Neuronal stem cell (in vitro differentiated cells): ENCODE measurements around the gene APOB.

Source experiments
- DNase-seq: peaks from one replicate; pipeline ENCODE4 v3.0.0-alpha.2; 2013; ENCODE audit warnings: low spot score
- H2AFZ ChIP-seq: one replicate; pipeline ENCODE4 v1.6.1; 2013; ENCODE audit warnings: mild to moderate bottlenecking, low read length, inconsistent platforms
- H2AK5ac ChIP-seq: 2 replicates; pipeline ENCODE4 v1.6.1; 2013; ENCODE audit warnings: low read depth, mild to moderate bottlenecking, inconsistent platforms, low read length, moderate library complexity, mixed read lengths
- H2BK120ac ChIP-seq: 2 replicates; pipeline ENCODE4 v1.6.1; 2013; ENCODE audit warnings: low read depth, mild to moderate bottlenecking, inconsistent platforms, low read length, moderate library complexity, mixed read lengths
- H2BK12ac ChIP-seq: one replicate; pipeline ENCODE4 v1.6.1; 2013; ENCODE audit warnings: low read length, inconsistent platforms
- H2BK15ac ChIP-seq: 2 replicates; pipeline ENCODE4 v1.6.1; 2013; ENCODE audit warnings: mild to moderate bottlenecking, low read length, inconsistent platforms, mixed read lengths
- H2BK5ac ChIP-seq: one replicate; pipeline ENCODE4 v1.6.1; 2013; ENCODE audit warnings: inconsistent platforms, mild to moderate bottlenecking, low read length, moderate library complexity
- H3K14ac ChIP-seq: one replicate; pipeline ENCODE4 v1.6.1; 2013; ENCODE audit warnings: low read length, inconsistent platforms
- H3K18ac ChIP-seq: 2 replicates; pipeline ENCODE4 v1.6.1; 2013; ENCODE audit warnings: low read length, inconsistent platforms
- H3K23ac ChIP-seq: 2 replicates; pipeline ENCODE4 v1.6.1; 2013; ENCODE audit warnings: low read depth, mild to moderate bottlenecking, mixed read lengths, low read length, inconsistent platforms; ENCODE audit not compliant: poor library complexity
- H3K27ac ChIP-seq: replicated peaks from 3 replicates; pipeline ENCODE4 v1.5.1; 2013; ENCODE audit warnings: low read length, inconsistent platforms
- H3K27me3 ChIP-seq, 3 experiments: 2 replicates each; pipeline ENCODE4 v1.6.1; 2013; ENCODE audit warnings: low read length in 3 of 3, mild to moderate bottlenecking in 2 of 3, inconsistent platforms in 1 of 3, low read depth in 1 of 3, mixed read lengths in 1 of 3, moderate library complexity in 1 of 3; ENCODE audit not compliant: control insufficient read depth in 3 of 3, insufficient read depth in 3 of 3
- H3K36me3 ChIP-seq, 2 donors: replicated peaks in 1 of 2; 2 replicates each; pipeline ENCODE4 v1.6.1; 2013; ENCODE audit warnings: low read length in 2 of 2; ENCODE audit not compliant: control insufficient read depth in 2 of 2, insufficient read depth in 2 of 2
- H3K4ac ChIP-seq: 2 replicates; pipeline ENCODE4 v1.6.1; 2013; ENCODE audit warnings: inconsistent platforms, mild to moderate bottlenecking, low read length, moderate library complexity
- H3K4me1 ChIP-seq, 2 donors: 1 replicate in 1 of 2; 2 replicates in 1 of 2; pipeline ENCODE4 v1.6.1; 2013; ENCODE audit warnings: low read length in 2 of 2, low read depth in 1 of 2; ENCODE audit not compliant: control insufficient read depth in 2 of 2, insufficient read depth in 1 of 2
- H3K4me2 ChIP-seq: one replicate; pipeline ENCODE4 v1.6.1; 2013; ENCODE audit warnings: mild to moderate bottlenecking, low read length, inconsistent platforms; ENCODE audit not compliant: insufficient read depth, poor library complexity, severe bottlenecking
- H3K4me3 ChIP-seq, 2 donors: 2 replicates each; pipeline ENCODE4 v1.5.1; 2013; ENCODE audit warnings: low read length in 2 of 2, mild to moderate bottlenecking in 2 of 2, inconsistent platforms in 1 of 2, moderate library complexity in 1 of 2
- H3K79me1 ChIP-seq: one replicate; pipeline ENCODE4 v1.6.1; 2013; ENCODE audit warnings: low read depth, mild to moderate bottlenecking, inconsistent platforms, low read length, moderate library complexity
- H3K9ac ChIP-seq: one replicate; pipeline ENCODE4 v1.6.1; 2013; ENCODE audit warnings: mild to moderate bottlenecking, low read depth, low read length, inconsistent platforms; ENCODE audit not compliant: poor library complexity
- H3K9me3 ChIP-seq, 2 donors: replicated peaks in 1 of 2; 2 replicates each; pipeline versions ENCODE3 to v1.6.1; 2013; ENCODE audit warnings: low read length in 2 of 2, mild to moderate bottlenecking in 2 of 2, inconsistent platforms in 1 of 2, low read depth in 1 of 2, mixed read lengths in 1 of 2, moderate library complexity in 1 of 2; ENCODE audit not compliant: control insufficient read depth in 2 of 2, insufficient read depth in 1 of 2
- H4K8ac ChIP-seq: one replicate; pipeline ENCODE4 v1.6.1; 2013; ENCODE audit warnings: low read depth, mild to moderate bottlenecking, inconsistent platforms, low read length, moderate library complexity
- H4K91ac ChIP-seq: one replicate; pipeline ENCODE4 v1.6.1; 2013; ENCODE audit warnings: low read length, low read depth, mild to moderate bottlenecking, inconsistent platforms; ENCODE audit not compliant: poor library complexity
- WGBS, 2 donors: extraction: QIAGEN DNeasy Blood & Tissue Kit; methylation state at CpG; one replicate each; pipeline ENCODE4 v1.1.7; 2013; ENCODE audit warnings: missing lambda C conversion rate in 2 of 2, mixed read lengths in 1 of 2; ENCODE audit not compliant: insufficient read length in 2 of 2, insufficient replicate concordance in 1 of 2; ENCODE audit errors: extremely low coverage in 2 of 2; 5-methylcytosine and 5-hydroxymethylcytosine counted together

APOB gene

DNA sequence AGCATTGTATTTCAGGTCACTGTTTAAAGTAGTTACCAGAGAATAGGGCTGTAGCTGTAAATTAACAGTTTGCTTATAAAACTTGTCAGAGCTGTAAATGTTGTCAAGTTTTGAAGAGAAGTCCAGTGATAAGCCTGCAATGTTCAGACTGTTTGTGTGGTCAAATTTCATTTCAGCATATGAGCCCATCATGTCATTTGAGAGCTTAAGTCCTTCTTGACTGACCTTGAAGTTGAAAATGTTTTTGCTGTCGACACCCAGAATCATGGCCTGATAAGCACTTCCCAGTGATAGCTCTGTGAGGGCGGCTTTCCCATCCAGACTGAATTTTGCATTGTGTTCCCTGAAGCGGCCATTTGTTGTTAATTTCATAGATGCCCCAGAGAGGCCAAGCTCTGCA, 32.4 kb downstream of the APOB start:
- DNase-seq: no peak
- Histone ChIP-seq H3K23ac (no peak overlapping the region), H3K27me3 (no peaks in the 10 kb centered on the region), H3K4ac (no peak overlapping the region), H3K18ac (no peak overlapping the region), H4K8ac (no peak overlapping the region), H3K27ac (no peak overlapping the region), H3K4me1 (no peaks in the 10 kb centered on the region), H2BK5ac (no peak overlapping the region), H2BK120ac (no peak overlapping the region), H3K9me3 (no peaks in the 10 kb centered on the region), H3K14ac (no peak overlapping the region), H3K4me3 (no peak overlapping the region), H3K4me2 (no peak overlapping the region), H2AK5ac (no peak overlapping the region), H4K91ac (no peak overlapping the region), H3K79me1 (no peaks in the 10 kb centered on the region), H3K36me3 (no peaks in the 10 kb centered on the region), H3K9ac (no peak overlapping the region), H2AFZ (no peak overlapping the region), H2BK12ac (no peak overlapping the region), H2BK15ac (no peak overlapping the region)
- WGBS, 2 donors: no CpG with 5 or more reads among the region's 3 CpGs

DNA sequence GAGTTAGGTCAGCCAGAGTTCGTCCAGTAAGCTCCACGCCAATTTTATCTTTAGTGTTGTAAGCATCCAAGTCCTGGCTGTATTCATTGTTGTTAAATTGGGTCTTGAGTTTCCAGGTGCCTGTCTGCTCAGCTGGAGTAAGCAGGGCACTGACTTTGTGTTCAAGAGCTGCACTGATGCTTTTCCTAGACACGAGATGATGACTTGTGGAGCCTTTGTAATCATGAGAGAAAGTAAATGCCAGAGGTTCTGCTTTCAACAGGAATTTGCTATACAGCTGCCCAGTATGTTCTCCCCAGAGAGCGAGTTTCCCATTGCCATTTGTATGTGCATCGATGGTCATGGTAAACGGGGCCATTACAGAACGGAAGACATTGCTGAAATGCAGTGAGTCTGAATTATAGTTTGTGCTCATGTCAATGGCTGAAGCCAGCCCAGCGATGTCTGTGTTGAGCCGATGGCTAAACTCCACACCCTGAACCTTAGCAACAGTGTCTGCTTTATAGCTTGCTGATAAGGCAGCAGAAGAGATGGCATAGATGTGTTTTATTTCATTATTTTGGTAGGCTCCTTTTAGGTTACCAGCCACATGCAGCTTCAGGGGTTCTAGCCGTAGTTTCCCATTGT, 32.9 kb downstream of the APOB start:
- Histone ChIP-seq H3K4me1 (no peaks in the 10 kb centered on the region), H3K23ac (no peak overlapping the region), H4K91ac (no peak overlapping the region), H2BK12ac (no peak overlapping the region), H2AFZ (no peak overlapping the region), H2BK120ac (no peak overlapping the region), H3K27me3 (no peaks in the 10 kb centered on the region), H3K36me3 (no peaks in the 10 kb centered on the region), H3K27ac (no peak overlapping the region), H3K9ac (no peak overlapping the region), H3K4me2 (no peak overlapping the region), H3K79me1 (no peaks in the 10 kb centered on the region), H4K8ac (no peak overlapping the region), H3K4ac (no peak overlapping the region), H3K4me3 (no peak overlapping the region), H3K18ac (no peak overlapping the region), H2BK15ac (no peak overlapping the region), H2BK5ac (no peak overlapping the region), H3K9me3 (no peaks in the 10 kb centered on the region), H3K14ac (no peak overlapping the region), H2AK5ac (no peak overlapping the region)
- DNase-seq: no peak
- no CpG with 5 or more reads among the region's 10 CpGs for WGBS, 2 donors

DNA sequence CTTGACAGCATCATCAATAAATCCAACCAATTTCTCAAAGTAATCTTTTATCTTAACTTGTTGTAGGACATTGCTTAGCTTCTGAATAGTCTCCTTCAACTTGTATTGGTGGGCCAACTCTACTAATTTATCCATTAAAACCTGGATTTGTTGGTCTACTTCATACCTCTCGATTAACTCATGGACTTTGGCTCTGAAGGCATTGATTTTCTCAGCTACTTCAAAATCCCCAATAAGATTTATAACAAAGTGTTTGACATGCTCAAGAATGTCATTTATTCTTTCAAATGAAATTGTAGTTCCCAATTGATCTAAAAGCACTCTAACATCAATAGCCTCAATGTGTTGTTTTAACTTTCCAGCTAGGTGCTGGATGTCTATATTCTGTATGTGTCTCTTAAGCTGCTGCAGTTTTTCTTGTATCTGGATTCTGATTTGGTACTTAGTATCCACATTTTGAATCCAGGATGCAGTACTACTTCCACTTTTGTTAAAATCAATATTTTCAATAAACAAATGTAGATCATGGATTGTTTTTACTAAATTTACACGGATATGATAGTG, 34.1 kb downstream of the APOB start:
- Histone ChIP-seq H3K4me3 (no peak overlapping the region), H2BK15ac (no peak overlapping the region), H4K8ac (no peak overlapping the region), H3K9ac (no peak overlapping the region), H3K27ac (no peak overlapping the region), H3K36me3 (no peaks in the 10 kb centered on the region), H3K18ac (no peak overlapping the region), H3K9me3 (no peaks in the 10 kb centered on the region), H2BK12ac (no peak overlapping the region), H3K4me2 (no peak overlapping the region), H3K4me1 (no peaks in the 10 kb centered on the region), H2AFZ (no peak overlapping the region), H2AK5ac (no peak overlapping the region), H3K14ac (no peak overlapping the region), H2BK5ac (no peak overlapping the region), H3K27me3 (no peaks in the 10 kb centered on the region), H3K23ac (no peak overlapping the region), H3K79me1 (no peaks in the 10 kb centered on the region), H4K91ac (no peak overlapping the region), H2BK120ac (no peak overlapping the region), H3K4ac (no peak overlapping the region)
- DNase-seq: no peak
- no CpG with 5 or more reads among the region's 2 CpGs for WGBS, 2 donors

DNA sequence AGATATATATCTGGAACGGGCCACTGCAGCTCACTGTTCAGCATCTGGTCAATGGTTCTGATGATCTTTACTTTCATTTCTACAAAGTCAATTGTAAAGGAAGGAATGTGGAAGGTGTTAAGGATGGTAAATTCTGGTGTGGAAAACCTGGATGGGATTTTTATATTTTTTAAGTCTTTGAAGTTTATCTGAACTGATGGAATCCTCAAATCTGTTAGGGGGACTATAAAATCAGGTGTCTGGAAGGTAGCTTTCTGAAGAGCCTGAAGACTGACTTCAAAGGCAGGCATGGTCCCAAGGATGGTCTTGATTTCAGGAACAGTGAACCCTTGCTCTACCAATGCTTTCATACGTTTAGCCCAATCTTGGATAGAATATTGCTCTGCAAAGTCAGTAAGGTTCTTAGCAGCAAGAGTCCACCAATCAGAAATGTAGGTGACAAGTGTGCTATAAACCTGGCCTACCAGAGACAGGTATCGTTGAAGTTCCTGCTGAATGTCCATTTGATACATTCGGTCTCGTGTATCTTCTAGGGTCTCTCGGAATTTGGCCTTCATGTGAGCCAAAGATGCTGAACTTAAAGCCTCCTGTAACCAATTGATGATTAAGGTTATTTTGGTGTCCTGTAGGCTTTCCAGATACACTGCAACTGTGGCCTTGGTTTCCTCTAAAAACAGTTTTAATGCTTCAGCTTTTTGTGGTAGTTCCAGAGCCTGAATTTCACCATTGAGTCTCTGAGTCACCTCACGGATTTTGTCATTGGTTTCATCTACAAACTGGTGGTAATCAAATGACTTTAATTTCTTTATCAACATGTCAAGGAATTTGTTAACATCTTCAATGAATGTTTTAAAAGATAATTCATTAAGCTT, 34.8 kb downstream of the APOB start:
- H3K27me3 ChIP-seq: no peaks in the 10 kb centered on the region
- no peak overlapping the region for H3K4ac ChIP-seq
- no peaks in the 10 kb centered on the region for H3K4me1 ChIP-seq
- no peak overlapping the region for H2BK12ac ChIP-seq
- H4K91ac ChIP-seq: no peak overlapping the region
- DNase-seq: no peak
- no peak overlapping the region for H2BK15ac ChIP-seq
- H3K14ac ChIP-seq: no peak overlapping the region
- no CpG with 5 or more reads among the region's 7 CpGs for WGBS, 2 donors
- H3K23ac ChIP-seq: no peak overlapping the region
- no peak overlapping the region for H3K4me2 ChIP-seq
- H2AK5ac ChIP-seq: no peak overlapping the region
- H3K4me3 ChIP-seq: no peak overlapping the region
- H2BK120ac ChIP-seq: no peak overlapping the region
- no peak overlapping the region for H3K9ac ChIP-seq
- H3K27ac ChIP-seq: no peak overlapping the region
- H3K9me3 ChIP-seq: no peaks in the 10 kb centered on the region
- no peaks in the 10 kb centered on the region for H3K36me3 ChIP-seq
- no peak overlapping the region for H4K8ac ChIP-seq
- no peak overlapping the region for H2BK5ac ChIP-seq
- no peaks in the 10 kb centered on the region for H3K79me1 ChIP-seq
- no peak overlapping the region for H3K18ac ChIP-seq
- no peak overlapping the region for H2AFZ ChIP-seq
